Skeletal muscle satellite cell (primary cell): ENCODE measurements around the gene STUM.
A peak's percentile ranks its signal among the peaks of the same experiment; 100 is the strongest.

Experiments
- H3K27me3 ChIP-seq: 2 replicates; pipeline ENCODE4 v1.7.0; 2013; ENCODE audit warnings: low read length; ENCODE audit not compliant: control insufficient read depth, insufficient read depth
- H3K36me3 ChIP-seq: 2 replicates; pipeline ENCODE4 v1.7.0; 2013; ENCODE audit warnings: mild to moderate bottlenecking, control low read depth, low read length; ENCODE audit not compliant: insufficient read depth
- H3K4me1 ChIP-seq: 2 replicates; pipeline ENCODE4 v1.7.0; 2013; ENCODE audit warnings: low read length; ENCODE audit not compliant: control insufficient read depth, insufficient read depth
- H3K4me2 ChIP-seq: 2 replicates; pipeline ENCODE4 v1.7.0; 2013; ENCODE audit warnings: mild to moderate bottlenecking, low read length
- H3K4me3 ChIP-seq: 2 replicates; pipeline ENCODE4 v1.7.0; 2013; ENCODE audit warnings: low read length
- H3K9ac ChIP-seq: 2 replicates; pipeline ENCODE4 v1.7.0; 2013; ENCODE audit warnings: mild to moderate bottlenecking, low read depth, low read length, moderate library complexity
- H3K9me3 ChIP-seq: replicated peaks from 2 replicates; pipeline ENCODE4 v1.7.0; 2013; ENCODE audit warnings: mild to moderate bottlenecking, control low read depth, low read length

STUM gene

GRCh38 chr1:226534645-226535044 lies 13.9 kb upstream of the STUM start:
- no peak overlapping the region for H3K9ac ChIP-seq
- H3K9me3 ChIP-seq: no peaks in the 10 kb centered on the region
- H3K4me1 ChIP-seq: no peaks in the 10 kb centered on the region
- no peak overlapping the region for H3K4me3 ChIP-seq
- no peak overlapping the region for H3K4me2 ChIP-seq
- peaks cover 28% of the 10 kb centered on the region for H3K27me3 ChIP-seq
- no peaks in the 10 kb centered on the region for H3K36me3 ChIP-seq

GRCh38 chr1:226535666-226536065 lies 12.9 kb upstream of the STUM start:
- Histone ChIP-seq H3K4me3 (no peak overlapping the region), H3K9ac (no peak overlapping the region), H3K9me3 (no peaks in the 10 kb centered on the region), H3K27me3 (peaks cover 21% of the 10 kb centered on the region), H3K4me2 (no peak overlapping the region), H3K4me1 (no peaks in the 10 kb centered on the region), H3K36me3 (no peaks in the 10 kb centered on the region)

- H3K36me3 ChIP-seq: no peaks in the 10 kb centered on the region
- no peaks in the 10 kb centered on the region for H3K9me3 ChIP-seq
- peaks cover 9% of the 10 kb centered on the region for H3K4me1 ChIP-seq
- no peak overlapping the region for H3K4me3 ChIP-seq
- H3K9ac ChIP-seq: no peak overlapping the region
- H3K4me2 ChIP-seq: no peak overlapping the region
- peaks cover 13% of the 10 kb centered on the region for H3K27me3 ChIP-seq
Measured at GRCh38 chr1:226541231-226541630, 7.3 kb upstream of the STUM start.

- Histone ChIP-seq H3K4me3 (no peak overlapping the region), H3K36me3 (no peaks in the 10 kb centered on the region), H3K4me1 (peaks cover 11% of the 10 kb centered on the region), H3K9me3 (no peaks in the 10 kb centered on the region), H3K27me3 (peaks cover 20% of the 10 kb centered on the region), H3K4me2 (no peak overlapping the region), H3K9ac (no peak overlapping the region)
Measured at GRCh38 chr1:226541631-226542622, 6.6 kb upstream of the STUM start.

- Histone ChIP-seq H3K9ac (no peak overlapping the region), H3K4me1 (peaks cover 11% of the 10 kb centered on the region), H3K9me3 (no peaks in the 10 kb centered on the region), H3K4me2 (no peak overlapping the region), H3K36me3 (no peaks in the 10 kb centered on the region), H3K27me3 (peaks cover 23% of the 10 kb centered on the region), H3K4me3 (no peak overlapping the region)
Measured at GRCh38 chr1:226542623-226543103, 5.9 kb upstream of the STUM start.

GRCh38 chr1:226545836-226546596 lies 2.5 kb upstream of the STUM start:
- peaks cover 49% of the 10 kb centered on the region for H3K27me3 ChIP-seq
- no peak overlapping the region for H3K4me3 ChIP-seq
- H3K4me1 ChIP-seq: peaks cover 27% of the 10 kb centered on the region
- H3K4me2 ChIP-seq: no peak overlapping the region
- no peak overlapping the region for H3K9ac ChIP-seq
- no peaks in the 10 kb centered on the region for H3K9me3 ChIP-seq
- H3K36me3 ChIP-seq: no peaks in the 10 kb centered on the region

- Histone ChIP-seq H3K4me3 (no peak overlapping the region), H3K9me3 (no peaks in the 10 kb centered on the region), H3K9ac (no peak overlapping the region), H3K27me3 (peaks cover 55% of the 10 kb centered on the region), H3K36me3 (no peaks in the 10 kb centered on the region), H3K4me2 (no peak overlapping the region), H3K4me1 (peaks cover 27% of the 10 kb centered on the region)
Measured at GRCh38 chr1:226546926-226547325, 1.6 kb upstream of the STUM start.

GRCh38 chr1:226547754-226548191 lies 791 bp upstream of the STUM start:
- Histone ChIP-seq H3K4me2 (peak overlapping the region; percentile 54), H3K27me3 (peaks cover 63% of the 10 kb centered on the region)

GRCh38 chr1:226549094-226549936 lies 751 bp downstream of the STUM start:
- H3K9ac ChIP-seq: no peak overlapping the region
- H3K4me1 ChIP-seq: peaks cover 24% of the 10 kb centered on the region
- H3K9me3 ChIP-seq: no peaks in the 10 kb centered on the region
- H3K27me3 ChIP-seq: peaks cover 77% of the 10 kb centered on the region
- H3K4me3 ChIP-seq: peak overlapping the region; percentile 58
- no peaks in the 10 kb centered on the region for H3K36me3 ChIP-seq
- H3K4me2 ChIP-seq: peak overlapping the region; percentile 72

More at GRCh38 chr1:226547754-226548191, 791 bp upstream of the STUM start:
- Histone ChIP-seq H3K36me3 (no peaks in the 10 kb centered on the region), H3K4me3 (no peak overlapping the region), H3K9ac (no peak overlapping the region), H3K4me1 (peaks cover 24% of the 10 kb centered on the region), H3K9me3 (no peaks in the 10 kb centered on the region)

GRCh38 chr1:226549937-226550671 lies 1.5 kb downstream of the STUM start:
- Histone ChIP-seq H3K4me2 (peak overlapping the region; percentile 72), H3K4me3 (no peak overlapping the region), H3K36me3 (no peaks in the 10 kb centered on the region), H3K9ac (no peak overlapping the region), H3K27me3 (peaks cover 80% of the 10 kb centered on the region), H3K4me1 (peaks cover 24% of the 10 kb centered on the region), H3K9me3 (no peaks in the 10 kb centered on the region)
